Endothelial cell of umbilical vein (primary cell): ENCODE measurements around the gene XYLT1. TPM values are rescaled to one million over a fixed set of nuclear protein-coding genes. Genes with fewer than 3 reads are reported as not detected.

Experiments used
- BruUV-seq: library from RNA; stranded (reverse); fragments of 400-500 nt; replicated peaks from 2 replicates; lab custom pipeline; 2021; lab: Mats Ljungman, UMichigan
- CTCF ChIA-PET: fragments of 300-600, 350-600 bp; sonication (Branson Sonifier 250); formaldehyde crosslinking; loops from one replicate; lab custom pipeline; 2021; ENCODE audit warnings: antibody characterized with exemption, inconsistent platforms; lab: Charles Lee
- POLR2A ChIA-PET: fragments of 300-600, 350-600 bp; sonication (Branson Sonifier 250); formaldehyde crosslinking; loops from one replicate; lab custom pipeline; 2021; ENCODE audit warnings: antibody characterized with exemption, inconsistent platforms; lab: Charles Lee
- DNase-seq: peaks from one replicate; pipeline ENCODE4 v3.0.0-alpha.2; 2011; ENCODE audit warnings: low read depth, low spot score
- FAIRE-seq: peaks from 2 replicates; lab custom pipeline; 2011; peaks lifted over from hg19 to GRCh38; lab: Jason Lieb, UNC
- H2AFZ ChIP-seq: 2 replicates; pipeline ENCODE4 v1.6.0; 2012; ENCODE audit warnings: low read depth, low read length, control low read depth, inconsistent platforms
- H3K27ac ChIP-seq: 2 replicates; pipeline ENCODE4 v1.5.1; 2011; ENCODE audit warnings: low read depth, mild to moderate bottlenecking, control low read depth, low read length, moderate library complexity; ENCODE audit not compliant: insufficient read depth
- H3K27me3 ChIP-seq, 2 experiments: 2 replicates each; pipeline versions ENCODE4 v1.6.0 to v1.6.1; 2011; ENCODE audit warnings: low read length in 2 of 2, mixed read lengths in 1 of 2; ENCODE audit not compliant: control insufficient read depth in 2 of 2, insufficient read depth in 2 of 2
- H3K36me3 ChIP-seq, 2 experiments: 2 replicates in 1 of 2; 3 replicates in 1 of 2; pipeline ENCODE4 v1.5.1; 2011; ENCODE audit warnings: low read length in 2 of 2, mild to moderate bottlenecking in 1 of 2, moderate library complexity in 1 of 2; ENCODE audit not compliant: control insufficient read depth in 2 of 2, insufficient read depth in 2 of 2; ENCODE audit errors: extremely low read depth in 1 of 2
- H3K4me1 ChIP-seq: 3 replicates; pipeline ENCODE4 v1.5.1; 2011; ENCODE audit warnings: mild to moderate bottlenecking, low read length; ENCODE audit not compliant: control insufficient read depth, insufficient read depth; ENCODE audit errors: extremely low read depth
- H3K4me2 ChIP-seq: 2 replicates; pipeline ENCODE4 v1.6.1; 2011; ENCODE audit warnings: low read length, control low read depth, mixed read lengths; ENCODE audit not compliant: insufficient read depth
- H3K4me3 ChIP-seq, 3 experiments: fragments of 200-600 bp in 1 of 3; sonication (generic), shearing (Covaris generic) in 1 of 3; replicated peaks in 1 of 3; 2 replicates each; pipeline ENCODE4 v1.5.1; 2011 to 2016; ENCODE audit warnings: control low read depth in 3 of 3, low read length in 3 of 3, mild to moderate bottlenecking in 2 of 3, inconsistent platforms in 1 of 3, low read depth in 1 of 3, moderate library complexity in 1 of 3; ENCODE audit not compliant: insufficient read depth in 1 of 3
- H3K79me2 ChIP-seq: 2 replicates; pipeline ENCODE4 v1.6.0; 2012; ENCODE audit warnings: low read length, inconsistent platforms; ENCODE audit not compliant: control insufficient read depth, insufficient read depth
- H3K9ac ChIP-seq: replicated peaks from 2 replicates; pipeline ENCODE3; 2011; ENCODE audit warnings: low read length, control low read depth; ENCODE audit not compliant: insufficient read depth; ENCODE audit errors: extremely low read depth
- H3K9me1 ChIP-seq: replicated peaks from 3 replicates; pipeline ENCODE4 v1.6.0; 2011; ENCODE audit warnings: mild to moderate bottlenecking, low read length; ENCODE audit not compliant: control insufficient read depth, insufficient read depth; ENCODE audit errors: extremely low read depth
- H3K9me3 ChIP-seq: replicated peaks from 2 replicates; pipeline ENCODE4 v1.5.1; 2012; ENCODE audit warnings: low read length, inconsistent platforms; ENCODE audit not compliant: control insufficient read depth, insufficient read depth
- H4K20me1 ChIP-seq: replicated peaks from 2 replicates; pipeline ENCODE3; 2011; ENCODE audit warnings: mild to moderate bottlenecking, low read length; ENCODE audit not compliant: control insufficient read depth, insufficient read depth; ENCODE audit errors: extremely low read depth
- EZH2 ChIP-seq: IDR thresholded peaks from 2 replicates; pipeline ENCODE4 v1.6.1; 2012; ENCODE audit warnings: borderline replicate concordance, low read depth, mild to moderate bottlenecking, moderate library complexity, low read length, inconsistent platforms; ENCODE audit not compliant: severe bottlenecking
- FOS ChIP-seq: IDR thresholded peaks from 2 replicates; pipeline ENCODE4 v1.6.1; 2011; ENCODE audit warnings: mild to moderate bottlenecking, low read length, moderate library complexity, borderline replicate concordance; ENCODE audit not compliant: insufficient read depth
- GATA2 ChIP-seq: IDR thresholded peaks from 2 replicates; pipeline ENCODE4 v1.7.0; 2011; ENCODE audit warnings: low read depth, mild to moderate bottlenecking, moderate library complexity, mixed read lengths, low read length; ENCODE audit not compliant: insufficient read length, insufficient read depth
- JUN ChIP-seq: IDR thresholded peaks from 2 replicates; pipeline ENCODE4 v1.6.1; 2011; ENCODE audit warnings: borderline replicate concordance, low read depth; ENCODE audit not compliant: insufficient read length, insufficient read depth
- MYC ChIP-seq: IDR thresholded peaks from one replicate; pipeline ENCODE4 v1.6.1; 2011; ENCODE audit warnings: mild to moderate bottlenecking, low read depth, low read length
- POLR2A ChIP-seq: IDR thresholded peaks from 2 replicates; pipeline ENCODE4 v1.6.1; 2012; ENCODE audit warnings: low read depth, mild to moderate bottlenecking, control low read depth, low read length
- POLR2AphosphoS5 ChIP-seq: IDR thresholded peaks from 2 replicates; pipeline ENCODE4 v1.6.1; 2012; ENCODE audit warnings: low read depth, mild to moderate bottlenecking, control low read depth, low read length, moderate library complexity; ENCODE audit not compliant: insufficient read depth
- dilution Hi-C: fragments of 300-500 bp; cut with MboI; formaldehyde crosslinking; loops from one replicate; pipeline ENCODE4 v1.15.0; 2019; ENCODE audit warnings: low sequenced_read_pairs; ENCODE audit not compliant: extremely low pct_ligation_motif_present
- intact Hi-C: fragments of 100-400 bp; cut with micrococcal nuclease; formaldehyde crosslinking; loops from one replicate; pipeline ENCODE4 v1.10.0; 2022
- polyA plus RNA-seq, 4 experiments: library from polyadenylated mRNA; depleted of rRNA in 3 of 4; stranded (reverse) in 3 of 4; unstranded in 1 of 4; fragments of >200 nt; gene quantifications; 2 replicates each; pipeline versions ENCODE4 v1.2.1 to v1.2.3, GENCODE V29; 2011 to 2012; ENCODE audit warnings: missing spikeins in 1 of 4
- total RNA-seq: library from RNA; stranded (reverse); gene quantifications from 2 replicates; pipeline ENCODE4 v1.2.3, GENCODE V29; 2021
- TF ChIP-seq, protein P1 (sequence below): IDR thresholded peaks from 2 replicates; pipeline ENCODE4 v1.6.1; 2011; ENCODE audit not compliant: insufficient read depth, insufficient read length
- TF ChIP-seq, protein P2 (sequence below), 2 donors: IDR thresholded peaks; 1 replicate in 1 of 2; 2 replicates in 1 of 2; pipeline ENCODE4 v1.5.1; 2011; ENCODE audit warnings: low read length in 2 of 2, mild to moderate bottlenecking in 2 of 2, moderate library complexity in 2 of 2, control low read depth in 1 of 2, inconsistent platforms in 1 of 2, low read depth in 1 of 2; ENCODE audit not compliant: insufficient read depth in 1 of 2; ENCODE audit errors: extremely low read depth in 1 of 2

XYLT1 gene
- total and polyA plus RNA-seq, 2 donors (not counting 3 experiments of a cell fraction or from before 2014, with no cell fraction given), result 0.63 to 2.9 TPM

- no peak overlapping the region for H3K27ac ChIP-seq
- no peaks in the 10 kb centered on the region for H3K36me3 ChIP-seq
- dilution Hi-C loops (no loop called here), intact Hi-C loops (no loop called here)
- H3K27me3 ChIP-seq, result no peaks in the 10 kb centered on the region
- DNase-seq (no peak), FAIRE-seq (no peak)
- no peaks in the 10 kb centered on the region for H3K4me1 ChIP-seq
- H3K79me2 ChIP-seq, result no peaks in the 10 kb centered on the region
- H4K20me1 ChIP-seq, result no peaks in the 10 kb centered on the region
- H3K9me1 ChIP-seq, result no peaks in the 10 kb centered on the region
- H3K4me2 ChIP-seq, result no peak overlapping the region
- no peak overlapping the region for H3K9ac ChIP-seq
- no peak overlapping the region for H3K4me3 ChIP-seq
- H2AFZ ChIP-seq, result no peak overlapping the region
- ChIA-PET POLR2A (no interaction called here), CTCF (no interaction called here)
- H3K9me3 ChIP-seq, result peaks cover under 1% of the 10 kb centered on the region
- BruUV-seq, result no TSS peak
- TF ChIP-seq, protein P1, sequence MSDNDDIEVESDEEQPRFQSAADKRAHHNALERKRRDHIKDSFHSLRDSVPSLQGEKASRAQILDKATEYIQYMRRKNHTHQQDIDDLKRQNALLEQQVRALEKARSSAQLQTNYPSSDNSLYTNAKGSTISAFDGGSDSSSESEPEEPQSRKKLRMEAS, result no peak
- no peak for TF ChIP-seq POLR2A
- no peak for TF ChIP-seq JUN
- TF ChIP-seq POLR2AphosphoS5, result no peak
- no peak for TF ChIP-seq MYC
- TF ChIP-seq EZH2, result no peak
- no peak for TF ChIP-seq GATA2
- TF ChIP-seq, protein P2, sequence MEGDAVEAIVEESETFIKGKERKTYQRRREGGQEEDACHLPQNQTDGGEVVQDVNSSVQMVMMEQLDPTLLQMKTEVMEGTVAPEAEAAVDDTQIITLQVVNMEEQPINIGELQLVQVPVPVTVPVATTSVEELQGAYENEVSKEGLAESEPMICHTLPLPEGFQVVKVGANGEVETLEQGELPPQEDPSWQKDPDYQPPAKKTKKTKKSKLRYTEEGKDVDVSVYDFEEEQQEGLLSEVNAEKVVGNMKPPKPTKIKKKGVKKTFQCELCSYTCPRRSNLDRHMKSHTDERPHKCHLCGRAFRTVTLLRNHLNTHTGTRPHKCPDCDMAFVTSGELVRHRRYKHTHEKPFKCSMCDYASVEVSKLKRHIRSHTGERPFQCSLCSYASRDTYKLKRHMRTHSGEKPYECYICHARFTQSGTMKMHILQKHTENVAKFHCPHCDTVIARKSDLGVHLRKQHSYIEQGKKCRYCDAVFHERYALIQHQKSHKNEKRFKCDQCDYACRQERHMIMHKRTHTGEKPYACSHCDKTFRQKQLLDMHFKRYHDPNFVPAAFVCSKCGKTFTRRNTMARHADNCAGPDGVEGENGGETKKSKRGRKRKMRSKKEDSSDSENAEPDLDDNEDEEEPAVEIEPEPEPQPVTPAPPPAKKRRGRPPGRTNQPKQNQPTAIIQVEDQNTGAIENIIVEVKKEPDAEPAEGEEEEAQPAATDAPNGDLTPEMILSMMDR (IDR thresholded peaks at IDR 0.05; ENCODE audit: extremely low read depth in 1 of 2, insufficient read depth in 1 of 2, low read depth in 1 of 2, low read length in 2 of 2), result no peak
- no peak for TF ChIP-seq FOS
Measured at GRCh38 chr16:17168181-17168580, 302.6 kb downstream of the XYLT1 start.
